C4-2B (cell line): Measurements from ENCODE around the gene SPECC1.
"Not testable (repeated sequence)": the region's sequence is repeated elsewhere in the genome, so short reads cannot be mapped to it uniquely, and the experiment has no call there.

ENCODE experiments used
- H3K27ac ChIP-seq: fragments of 450-650 bp; 2 replicates; pipeline ENCODE4 v1.5.1; 2017
- ZFX ChIP-seq: fragments of 450-650 bp; IDR thresholded peaks from 2 replicates; pipeline ENCODE4 v1.6.1; 2017
- TF ChIP-seq, protein P1 (sequence below): fragments of 450-650 bp; conservative IDR thresholded peaks from 2 replicates; pipeline ENCODE4 v1.5.1; 2017; ENCODE audit warnings: mild to moderate bottlenecking

The SPECC1 gene

DNA sequence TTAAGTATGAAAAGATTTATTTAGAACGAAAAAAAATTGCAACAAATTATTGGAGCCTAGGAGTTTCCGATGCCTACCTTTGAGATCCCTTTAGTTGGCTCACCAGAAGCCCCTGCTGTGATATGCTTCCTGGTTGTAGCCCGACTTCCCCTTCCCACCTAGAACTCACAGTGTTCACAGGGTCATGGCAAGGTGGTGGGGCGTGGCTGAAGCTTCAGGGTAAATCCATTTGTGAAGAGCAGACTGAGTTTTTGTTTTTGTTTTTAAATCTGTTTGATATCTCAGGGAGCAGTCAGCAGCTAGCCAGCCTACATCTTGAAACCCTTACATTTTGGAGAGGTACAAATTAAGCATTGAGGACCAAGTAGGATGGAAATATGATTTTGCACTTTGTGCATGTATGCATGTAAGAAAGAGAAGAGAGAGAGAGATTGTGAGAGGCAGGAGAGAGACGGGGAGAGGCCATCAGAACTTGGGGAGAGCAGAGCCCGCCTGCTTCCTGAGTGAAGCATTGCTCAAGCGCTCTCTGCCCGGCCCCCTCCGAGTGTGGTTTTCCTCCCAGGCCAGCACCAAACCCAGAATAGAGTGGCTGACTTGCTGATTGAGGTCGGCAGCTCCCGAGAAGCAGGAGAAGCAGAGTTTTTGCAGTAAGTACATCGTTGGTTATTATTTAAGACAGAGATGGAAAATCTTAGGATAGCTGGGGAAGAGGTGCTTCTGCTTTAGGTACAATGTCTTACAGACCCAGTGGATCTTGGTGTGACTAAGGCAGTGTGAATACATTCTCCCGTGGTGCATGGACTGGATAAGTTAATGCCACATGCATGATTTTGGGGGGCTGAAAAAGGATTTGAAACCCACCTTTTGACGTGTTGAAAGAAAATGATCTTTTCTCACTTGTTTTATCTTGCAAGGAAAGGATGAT, 64.2 kb downstream of the SPECC1 start:
- H3K27ac ChIP-seq, result no peak overlapping the region
- TF ChIP-seq ZFX, result no peak
- TF ChIP-seq, protein P1, sequence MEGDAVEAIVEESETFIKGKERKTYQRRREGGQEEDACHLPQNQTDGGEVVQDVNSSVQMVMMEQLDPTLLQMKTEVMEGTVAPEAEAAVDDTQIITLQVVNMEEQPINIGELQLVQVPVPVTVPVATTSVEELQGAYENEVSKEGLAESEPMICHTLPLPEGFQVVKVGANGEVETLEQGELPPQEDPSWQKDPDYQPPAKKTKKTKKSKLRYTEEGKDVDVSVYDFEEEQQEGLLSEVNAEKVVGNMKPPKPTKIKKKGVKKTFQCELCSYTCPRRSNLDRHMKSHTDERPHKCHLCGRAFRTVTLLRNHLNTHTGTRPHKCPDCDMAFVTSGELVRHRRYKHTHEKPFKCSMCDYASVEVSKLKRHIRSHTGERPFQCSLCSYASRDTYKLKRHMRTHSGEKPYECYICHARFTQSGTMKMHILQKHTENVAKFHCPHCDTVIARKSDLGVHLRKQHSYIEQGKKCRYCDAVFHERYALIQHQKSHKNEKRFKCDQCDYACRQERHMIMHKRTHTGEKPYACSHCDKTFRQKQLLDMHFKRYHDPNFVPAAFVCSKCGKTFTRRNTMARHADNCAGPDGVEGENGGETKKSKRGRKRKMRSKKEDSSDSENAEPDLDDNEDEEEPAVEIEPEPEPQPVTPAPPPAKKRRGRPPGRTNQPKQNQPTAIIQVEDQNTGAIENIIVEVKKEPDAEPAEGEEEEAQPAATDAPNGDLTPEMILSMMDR, result no peak

DNA sequence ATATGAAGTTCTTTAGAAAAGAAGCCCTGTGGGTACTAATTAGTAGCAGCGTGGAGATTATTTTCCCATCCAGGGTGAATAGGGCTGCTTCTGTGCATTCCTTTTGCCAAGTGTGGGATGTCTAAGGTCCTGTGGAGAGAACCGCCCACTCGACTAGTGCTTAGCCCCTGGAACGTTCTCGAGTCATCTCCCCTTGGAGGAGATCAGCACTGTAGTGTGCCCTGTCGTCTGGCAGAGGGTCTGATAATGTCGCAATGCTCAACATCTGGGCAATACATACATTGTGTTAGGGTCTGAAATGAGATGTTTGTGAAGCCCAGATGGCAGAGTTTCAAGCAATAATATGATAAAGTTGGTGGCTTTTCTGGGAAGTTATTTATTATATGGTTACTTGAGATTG, 64.8 kb downstream of the SPECC1 start:
- H3K27ac ChIP-seq, result no peak overlapping the region
- no peak for TF ChIP-seq ZFX
- TF ChIP-seq, protein P1, result no peak

DNA sequence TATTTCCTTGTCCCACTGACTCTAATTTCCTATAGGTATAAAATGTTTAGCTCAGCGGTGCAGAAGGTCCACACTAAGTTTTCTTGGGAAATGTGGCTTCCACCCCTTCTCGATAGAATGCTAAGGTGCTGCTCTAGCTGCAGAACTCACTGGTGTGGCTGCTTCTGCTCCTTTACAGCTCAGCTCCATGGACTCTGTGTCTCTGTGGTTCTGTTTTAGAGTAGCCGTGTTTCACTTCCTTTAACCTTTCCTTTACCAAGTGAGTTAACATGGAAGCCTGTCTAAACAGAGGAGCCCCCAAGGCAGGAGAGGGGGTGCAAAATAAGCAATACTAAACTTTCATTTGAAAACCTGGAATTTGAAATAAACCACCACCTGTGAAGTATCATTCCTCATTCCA, 65.3 kb downstream of the SPECC1 start:
- TF ChIP-seq, protein P1, result no peak
- no peak for TF ChIP-seq ZFX
- no peak overlapping the region for H3K27ac ChIP-seq

DNA sequence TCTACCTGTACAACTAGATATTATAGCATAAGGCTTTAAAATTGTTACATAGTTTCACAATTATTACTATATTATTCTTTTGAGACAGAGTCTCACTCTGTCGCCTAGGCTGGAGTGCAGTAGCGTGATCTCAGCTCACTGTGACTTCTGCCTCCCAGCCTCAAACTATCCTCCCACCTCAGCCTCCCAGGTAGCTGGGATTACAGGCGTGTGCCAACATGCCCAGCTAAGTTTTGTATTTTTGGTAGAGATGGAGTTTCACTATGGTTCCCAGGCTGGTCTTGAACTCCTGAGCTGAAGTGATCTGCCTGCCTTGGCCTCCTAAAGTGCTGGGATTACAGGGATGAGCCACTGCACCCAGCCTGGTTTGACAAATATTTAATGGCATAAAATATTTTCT, 67.0 kb downstream of the SPECC1 start:
- H3K27ac ChIP-seq, result not testable (repeated sequence)

DNA sequence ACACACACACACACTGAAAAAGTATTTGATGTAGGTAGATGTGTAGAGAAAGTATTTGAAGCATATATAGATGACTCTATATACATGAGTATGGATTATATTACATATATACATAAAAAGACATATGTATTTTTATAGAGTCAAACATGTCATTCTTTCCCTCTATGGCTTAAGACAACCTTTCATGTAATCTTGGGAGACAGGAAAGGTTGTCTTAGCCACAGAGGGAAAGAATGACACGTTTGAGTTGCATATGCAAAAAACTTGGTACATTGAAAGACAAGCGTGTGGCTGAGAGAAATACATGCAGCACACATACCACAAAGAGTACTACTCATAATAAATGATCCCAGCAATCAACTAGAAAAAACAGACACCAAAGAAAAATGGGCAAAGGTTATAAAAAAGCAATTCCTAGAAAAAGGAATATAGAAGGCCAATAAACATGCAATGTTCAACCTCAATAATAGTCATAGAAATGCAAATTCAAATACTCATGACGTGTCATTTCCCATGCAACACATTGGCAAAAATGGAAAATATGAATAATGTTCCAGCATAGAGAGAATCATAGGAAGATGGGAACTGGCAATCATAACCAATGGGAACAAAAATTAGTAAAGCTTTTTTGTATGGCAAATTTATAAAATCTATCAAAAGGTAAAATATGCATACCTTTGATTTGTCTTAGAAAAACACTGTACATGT, 69.0 kb downstream of the SPECC1 start:
- H3K27ac ChIP-seq, result no peak overlapping the region
- TF ChIP-seq, protein P1, result no peak
- no peak for TF ChIP-seq ZFX

DNA sequence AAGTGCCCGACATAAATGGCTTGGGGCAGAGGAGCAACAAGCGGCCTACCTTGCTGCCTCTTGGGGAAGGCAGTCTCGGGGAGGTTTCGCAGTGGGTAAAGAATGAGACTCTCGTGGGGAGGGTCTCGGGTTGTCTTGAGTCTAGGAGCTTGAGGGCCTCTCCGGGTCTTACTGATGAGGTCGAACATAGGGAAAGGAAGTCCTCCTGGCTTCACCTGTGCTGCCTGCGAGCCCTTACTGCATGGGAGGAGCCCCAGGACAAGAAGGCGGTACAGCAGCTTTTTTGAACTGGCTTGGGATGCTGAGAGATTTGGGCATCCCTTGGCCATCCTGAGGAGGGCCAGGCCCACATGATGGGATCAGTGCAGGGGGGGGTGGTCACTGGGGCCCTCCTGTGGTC, 71.4 kb downstream of the SPECC1 start:
- TF ChIP-seq, protein P1, result no peak
- TF ChIP-seq ZFX, result no peak
- H3K27ac ChIP-seq, result no peak overlapping the region

DNA sequence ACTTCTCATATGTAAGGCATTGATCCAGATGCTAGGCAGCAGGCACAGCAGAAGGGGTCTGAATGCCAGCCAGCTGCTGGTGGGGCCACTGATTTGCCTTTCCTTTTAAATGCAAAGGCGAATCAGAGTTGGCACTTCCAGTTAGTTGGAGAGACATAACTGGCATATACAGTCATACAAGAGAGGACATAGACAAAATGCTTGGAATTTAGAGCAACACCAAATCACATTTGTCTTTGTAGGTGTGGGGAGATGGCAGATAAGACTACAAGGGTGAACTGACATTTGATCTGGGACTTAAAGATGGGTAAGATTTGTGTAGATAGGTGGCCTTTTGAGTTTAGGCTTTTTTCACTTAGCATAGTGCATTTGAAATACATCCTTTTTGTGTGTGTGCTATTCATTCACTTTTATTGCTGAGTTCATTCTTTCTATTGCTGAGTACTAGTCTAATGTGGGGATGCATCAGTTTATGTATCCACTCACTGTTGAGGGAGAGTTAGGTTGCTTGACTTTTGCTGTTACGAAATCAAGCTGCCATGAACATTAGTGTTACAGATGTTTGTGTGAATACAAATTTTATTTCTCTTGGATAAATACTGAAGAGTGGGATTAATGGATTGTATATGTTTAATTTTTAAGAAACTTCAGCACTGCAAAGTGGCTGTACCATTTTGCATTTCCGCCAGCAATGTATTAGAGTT, 74.1 kb downstream of the SPECC1 start:
- H3K27ac ChIP-seq, result no peak overlapping the region
- TF ChIP-seq, protein P1, result no peak
- TF ChIP-seq ZFX, result no peak
